HG03469 (cell line): ENCODE measurements around the gene STAU1.
"Not testable (repeated sequence)": the region's sequence is repeated elsewhere in the genome, so short reads cannot be mapped to it uniquely, and the experiment has no call there.

Experiments
- ATAC-seq: cut with Tn5 transposase; IDR thresholded peaks from one replicate; pipeline ENCODE4 v1.9.1; 2021; ENCODE audit warnings: mild to moderate bottlenecking, moderate library complexity, moderate number of reproducible peaks; ENCODE audit not compliant: unreplicated experiment

STAU1 gene

DNA sequence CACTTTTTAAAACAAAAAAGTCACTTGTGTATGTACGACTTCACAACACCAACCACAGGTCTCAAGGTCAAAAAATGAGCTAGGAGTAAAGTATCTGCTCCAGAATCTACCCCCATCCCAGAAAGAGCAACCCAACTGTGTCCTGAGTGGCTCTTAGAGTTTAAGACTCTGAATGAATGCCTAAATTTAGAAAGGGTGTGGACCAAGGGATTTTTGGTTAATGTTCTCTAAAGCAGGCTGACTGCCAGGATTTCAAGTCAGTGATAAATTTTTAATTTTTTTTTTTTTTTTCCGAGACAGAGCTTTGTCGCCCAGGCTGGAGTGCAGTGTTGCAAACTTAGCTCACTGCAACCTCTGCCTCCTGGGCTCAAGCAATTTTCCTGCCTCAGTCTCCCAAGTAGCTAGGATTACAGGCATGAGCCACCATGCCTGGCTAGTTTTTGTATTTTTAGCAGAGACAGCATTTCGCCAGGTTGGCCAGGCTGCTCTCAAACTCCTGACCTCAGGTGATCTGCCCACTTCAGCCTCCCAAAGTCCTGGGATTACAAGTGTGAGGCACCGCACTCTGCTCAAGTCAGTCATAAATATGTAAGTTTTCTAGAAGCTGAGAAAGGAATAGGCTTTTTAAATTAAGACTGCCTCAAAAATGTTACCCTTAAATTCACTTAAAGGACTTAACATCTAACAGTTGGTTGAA, 20.2 kb downstream of the STAU1 start:
- ATAC-seq = no peak

DNA sequence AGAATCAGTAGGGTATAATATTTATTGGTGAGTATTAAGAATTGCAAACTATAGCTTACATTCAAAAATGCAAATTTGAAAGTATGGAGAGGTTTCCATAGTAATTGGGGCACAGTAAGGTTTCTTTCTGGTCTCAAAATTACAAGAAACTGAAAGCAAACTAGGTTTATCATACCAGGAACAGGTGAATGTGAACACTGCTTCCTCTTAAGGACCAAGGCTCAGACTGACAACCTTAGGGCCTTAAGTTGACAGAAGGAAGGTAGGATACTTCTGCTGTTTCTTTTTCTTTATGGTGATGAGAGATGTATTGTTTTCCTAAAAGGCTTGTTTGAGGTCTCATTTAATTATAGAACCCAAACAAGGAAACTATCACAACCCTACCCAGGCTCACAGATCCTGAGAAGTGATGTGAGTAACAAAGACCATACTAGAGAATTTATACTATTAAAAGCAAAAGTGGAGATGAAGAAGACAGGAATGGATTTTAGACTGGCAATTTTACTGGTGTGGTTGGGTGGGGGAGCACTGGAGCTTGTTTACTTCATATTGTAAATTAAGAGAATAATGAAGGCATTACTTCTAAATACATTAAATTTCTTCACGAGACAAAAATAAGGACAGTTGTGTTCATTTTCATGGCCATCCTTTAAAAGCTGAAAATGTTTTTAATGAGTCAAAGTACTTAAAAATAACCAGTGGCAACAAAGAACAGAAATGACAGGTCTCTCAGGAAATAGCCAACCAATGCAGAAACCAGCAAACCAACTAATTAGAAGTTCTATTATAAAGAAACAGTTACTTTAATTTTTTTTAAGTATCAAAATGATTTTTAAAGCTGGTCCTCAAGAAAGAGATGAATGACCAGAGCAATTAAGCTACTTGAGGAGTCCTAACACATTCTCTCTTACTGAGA, 21.3 kb downstream of the STAU1 start:
- no peak for ATAC-seq

DNA sequence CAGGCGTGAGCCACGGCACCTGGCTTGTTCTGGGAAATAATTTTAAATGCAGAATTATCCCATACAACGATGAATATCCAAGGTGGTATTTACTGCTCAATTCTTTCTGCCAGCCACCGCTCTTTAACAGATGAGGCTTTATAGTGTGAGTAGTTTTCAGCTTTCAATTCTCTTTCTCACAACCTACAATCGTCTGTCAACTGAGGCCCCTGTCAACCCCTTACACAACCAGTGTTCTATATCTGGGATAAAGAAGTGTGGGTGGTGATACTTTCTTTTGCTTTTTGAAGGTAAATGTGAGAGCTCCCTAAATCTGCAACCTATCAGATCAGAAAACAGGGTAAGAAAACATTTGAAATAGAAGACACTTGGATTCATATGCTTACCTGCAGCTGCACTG, 22.5 kb downstream of the STAU1 start:
- no peak for ATAC-seq

DNA sequence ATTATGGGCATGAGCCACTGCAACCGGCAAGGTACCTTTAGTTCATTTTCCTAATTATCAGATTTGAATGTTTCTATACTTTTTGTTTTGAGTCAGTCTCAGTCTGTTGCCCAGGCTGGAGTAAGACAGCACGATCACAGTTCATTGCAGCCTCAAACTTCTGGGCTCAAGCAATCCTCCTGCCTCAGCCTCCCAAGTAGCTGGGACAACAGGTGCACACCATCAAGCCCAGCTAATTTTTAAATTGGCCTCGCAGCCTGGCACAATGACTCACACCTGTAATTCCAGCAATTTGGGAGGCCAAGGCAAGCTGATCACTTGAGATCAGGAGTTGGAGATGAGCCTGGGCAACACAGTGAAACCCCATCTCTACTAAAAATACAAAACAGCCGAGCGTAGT, 24.4 kb downstream of the STAU1 start:
- no peak for ATAC-seq

DNA sequence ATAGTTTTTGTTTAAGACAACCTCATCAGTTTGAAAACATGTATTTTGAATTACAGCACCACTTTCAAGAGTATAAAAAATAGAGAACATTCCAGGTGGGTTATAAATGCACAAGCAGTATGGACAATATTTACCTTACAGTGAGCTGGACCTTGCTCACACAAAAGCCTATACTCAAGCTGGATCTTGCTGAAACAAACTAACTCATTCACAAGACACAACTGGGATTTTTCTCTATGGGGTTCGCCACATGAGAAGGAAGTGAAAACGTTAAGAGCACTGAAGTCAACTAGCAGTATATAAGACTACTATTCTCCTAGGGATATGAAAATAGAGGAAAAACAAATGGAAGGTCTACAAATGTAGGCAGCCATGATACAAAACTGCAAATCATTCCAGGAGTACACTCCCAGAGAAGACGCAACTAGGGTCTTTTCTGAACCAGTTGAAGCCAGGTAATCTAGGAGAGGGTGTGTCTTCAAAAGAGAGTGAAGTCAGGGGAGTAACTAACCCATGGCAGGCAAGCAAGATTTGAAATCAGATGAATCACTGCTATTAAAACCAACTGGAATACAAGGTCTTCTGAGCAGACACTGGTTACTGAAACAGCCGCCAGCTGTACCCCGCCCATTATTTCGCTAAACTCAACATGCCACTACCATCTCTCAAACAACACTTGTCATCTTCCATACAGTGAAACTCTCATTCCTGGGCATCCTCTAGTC, 26.5 kb downstream of the STAU1 start:
- ATAC-seq = no peak

DNA sequence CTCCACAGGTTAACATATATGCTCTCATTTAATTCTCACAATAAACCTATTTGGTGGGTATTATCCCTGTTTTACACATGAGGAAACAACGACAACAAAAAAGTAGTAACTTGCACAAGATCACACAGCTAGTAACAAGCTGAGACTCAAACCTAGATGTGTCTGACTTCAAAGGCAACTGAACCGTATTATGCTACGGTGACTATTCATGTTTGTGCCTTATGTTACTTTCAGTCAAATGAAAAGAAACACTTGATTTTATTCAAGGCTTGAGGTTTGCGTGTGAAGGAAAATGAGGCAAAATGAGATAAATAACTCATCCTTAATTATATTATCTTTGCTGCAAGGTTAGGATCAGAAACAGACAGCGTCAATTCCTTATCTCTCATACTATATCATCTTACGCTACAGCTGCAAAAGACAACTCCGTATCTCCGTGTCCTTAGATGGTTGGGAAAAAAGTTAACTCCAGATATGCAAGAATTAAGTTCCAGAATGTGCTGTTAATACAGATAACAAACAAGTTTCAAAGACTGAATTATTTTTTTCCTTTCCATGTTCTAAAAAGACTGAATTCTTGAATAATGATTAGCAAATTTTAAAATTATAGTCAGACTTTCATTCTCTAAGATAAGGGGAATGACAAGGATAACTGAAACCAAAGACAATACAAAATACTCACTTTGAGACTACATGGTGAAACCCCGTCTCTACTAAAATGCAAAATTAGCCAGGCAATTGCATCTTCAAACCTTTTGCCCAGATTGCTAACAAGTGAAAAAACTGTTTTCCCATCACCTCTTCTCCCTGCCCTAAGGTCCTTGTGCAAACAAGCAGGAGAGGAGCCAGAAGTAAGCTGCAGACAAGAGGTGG, 27.8 kb downstream of the STAU1 start:
- no peak for ATAC-seq

DNA sequence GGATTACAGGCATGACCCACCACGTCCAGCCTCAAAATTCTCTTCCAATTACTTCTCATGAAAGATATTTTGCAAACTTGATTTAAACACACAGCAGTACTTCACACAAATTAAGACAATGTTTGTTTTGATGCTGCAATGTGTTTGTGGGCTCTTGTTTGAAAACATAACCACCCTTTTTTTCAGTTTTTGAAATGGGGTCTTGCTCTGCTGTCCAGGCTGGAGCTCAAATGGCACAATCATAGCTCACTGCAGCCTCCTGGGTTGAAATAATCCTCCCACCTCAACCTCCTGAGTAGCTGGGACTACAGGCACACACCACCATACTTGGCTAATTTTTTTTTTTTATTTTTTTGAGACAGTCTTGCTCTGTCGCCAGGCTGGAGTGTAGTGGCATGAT, 31.0 kb downstream of the STAU1 start:
- ATAC-seq = no peak

DNA sequence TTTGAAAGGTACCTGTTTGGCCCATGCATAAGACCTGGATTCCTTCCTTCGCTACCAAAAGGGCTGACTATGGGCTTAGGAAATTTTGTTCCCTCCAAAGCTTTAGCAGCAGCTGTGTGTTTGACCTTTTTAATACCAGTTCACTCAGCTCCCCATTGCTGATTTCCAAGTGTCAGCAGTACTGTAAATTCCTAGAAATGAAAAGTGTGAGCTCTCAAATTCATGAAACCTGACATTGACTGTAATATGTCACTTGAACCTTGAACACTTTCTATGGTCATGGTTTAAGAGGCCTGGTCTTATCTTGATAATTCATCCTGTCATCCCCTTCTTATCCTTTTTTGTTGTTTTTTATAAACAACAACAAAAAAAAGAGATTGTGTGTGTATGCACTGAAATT, 31.7 kb downstream of the STAU1 start:
- no peak for ATAC-seq

DNA sequence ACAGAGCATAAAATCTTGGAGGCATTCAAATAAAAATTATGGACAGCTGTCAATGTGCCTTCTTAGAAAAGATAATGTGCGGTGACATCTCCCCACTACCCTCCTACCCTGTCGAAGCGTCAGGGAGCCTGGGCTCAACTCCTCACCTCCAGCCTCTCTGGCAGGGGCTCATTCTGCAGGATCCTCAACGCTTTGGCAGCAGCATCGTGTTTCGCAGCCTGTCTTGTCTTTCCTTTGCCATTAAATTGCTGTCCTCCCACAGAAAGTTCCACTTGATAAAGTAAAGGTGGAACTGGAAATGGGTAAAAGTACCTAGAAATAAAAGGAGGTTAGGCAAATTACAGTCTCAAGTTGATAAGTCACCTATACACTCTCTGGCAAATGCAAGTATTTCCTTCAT, 36.7 kb downstream of the STAU1 start:
- no peak for ATAC-seq

DNA sequence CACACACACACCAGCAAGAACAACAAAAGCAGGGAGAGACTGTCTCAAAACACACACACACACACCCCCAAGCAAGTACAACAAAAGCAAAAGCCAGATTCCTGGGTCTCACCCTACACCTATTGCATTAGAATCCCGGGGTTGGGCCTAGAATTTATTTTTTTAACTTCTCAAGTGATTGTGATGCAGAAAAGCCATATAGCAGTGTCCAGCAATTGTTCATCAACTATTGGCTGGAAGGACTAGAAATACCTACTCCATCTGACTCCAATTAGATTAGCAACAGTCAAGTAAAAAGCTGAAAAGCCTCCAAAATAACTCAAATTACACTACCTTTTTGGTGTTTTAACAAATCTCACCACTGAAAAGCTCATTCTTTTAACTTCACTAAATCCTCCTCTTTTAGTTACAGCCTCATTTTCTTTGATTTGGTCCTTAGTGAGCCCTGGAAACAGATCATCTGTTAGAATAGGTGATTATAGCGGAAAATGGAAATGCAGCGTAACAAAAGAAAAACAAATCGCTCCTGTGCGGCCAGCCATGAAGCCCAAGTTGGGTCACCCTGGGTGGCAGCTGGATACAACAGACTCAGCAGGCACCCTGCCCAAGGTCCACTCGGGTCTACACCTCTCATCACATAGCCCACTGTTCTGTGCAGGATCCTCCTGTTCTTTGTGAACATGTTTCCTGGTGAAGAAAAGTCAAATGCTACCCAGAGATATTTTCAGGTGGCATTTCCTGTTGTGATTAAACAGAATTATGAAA, 38.7 kb downstream of the STAU1 start:
- ATAC-seq = no peak

DNA sequence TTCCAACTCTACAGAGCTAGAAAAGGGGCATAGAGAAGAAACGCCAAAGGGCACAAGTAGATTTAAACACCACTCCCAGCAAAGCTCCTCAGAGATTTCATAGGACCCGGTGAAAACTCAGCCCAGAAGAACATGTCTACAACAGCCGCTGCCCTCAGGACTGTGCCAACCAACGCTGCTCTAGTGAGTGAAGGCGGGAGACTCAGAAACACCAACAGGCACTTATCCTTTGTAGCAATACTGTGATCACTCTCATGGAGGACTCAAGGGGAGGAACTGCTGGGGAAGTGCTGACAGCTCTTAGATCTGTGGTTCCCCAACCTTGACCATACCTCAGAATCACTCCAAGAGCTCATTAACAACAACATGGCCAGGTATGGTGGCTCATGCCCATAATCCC, 39.5 kb downstream of the STAU1 start:
- no peak for ATAC-seq

DNA sequence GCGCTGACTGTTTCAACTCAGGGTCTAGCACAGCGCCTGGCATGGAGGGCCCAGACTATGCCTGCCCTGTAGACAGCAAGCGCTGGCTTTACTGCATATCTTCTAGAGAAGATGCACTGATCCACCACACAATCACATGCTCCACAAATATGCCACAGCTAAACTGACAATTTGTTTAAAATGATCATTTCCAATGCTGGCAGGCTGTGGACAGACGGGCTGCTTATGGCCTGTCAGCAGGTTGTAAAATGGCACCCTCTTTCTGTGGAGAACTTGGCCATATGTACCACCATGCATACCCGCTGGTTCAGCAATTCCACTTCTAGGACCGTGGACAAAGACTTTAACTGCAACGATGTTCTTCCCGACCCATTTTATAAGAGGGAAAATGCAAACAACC, 40.8 kb downstream of the STAU1 start:
- ATAC-seq = no peak

DNA sequence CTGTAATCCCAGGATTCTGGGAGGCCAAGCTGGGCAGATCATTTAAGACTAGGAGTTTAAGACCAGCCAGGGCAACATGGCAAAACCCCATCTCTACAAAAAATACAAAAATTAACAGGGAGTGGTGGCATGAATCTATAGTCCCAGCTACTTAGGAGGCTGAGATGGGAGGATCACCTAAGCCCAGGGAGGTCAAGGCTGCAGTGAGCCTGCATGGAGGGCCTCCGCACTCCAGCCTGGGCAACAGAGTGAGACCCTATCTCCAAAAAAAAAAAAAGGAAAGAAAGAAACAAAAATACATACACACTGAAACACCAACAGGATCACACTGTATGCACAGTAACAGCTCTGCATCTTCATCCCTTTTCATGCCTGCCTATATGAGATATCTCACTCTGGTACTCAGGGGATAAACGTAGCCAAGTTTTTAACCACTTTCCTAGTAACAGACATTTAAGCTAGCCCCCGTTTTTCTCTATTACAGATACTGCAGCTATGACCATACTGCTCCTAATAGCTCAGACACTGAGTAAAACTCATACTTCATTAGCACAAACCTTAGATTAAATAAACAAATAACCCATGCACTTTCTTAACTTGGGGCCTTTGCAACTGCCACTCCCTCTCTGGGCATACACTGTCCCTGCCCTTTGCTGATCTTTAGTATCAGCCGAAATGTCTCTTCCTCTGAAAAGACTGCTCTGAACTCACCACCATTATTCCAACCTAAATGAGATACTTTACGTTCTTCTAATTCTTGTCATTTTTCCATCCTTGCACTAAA, 41.5 kb downstream of the STAU1 start:
- no peak for ATAC-seq

DNA sequence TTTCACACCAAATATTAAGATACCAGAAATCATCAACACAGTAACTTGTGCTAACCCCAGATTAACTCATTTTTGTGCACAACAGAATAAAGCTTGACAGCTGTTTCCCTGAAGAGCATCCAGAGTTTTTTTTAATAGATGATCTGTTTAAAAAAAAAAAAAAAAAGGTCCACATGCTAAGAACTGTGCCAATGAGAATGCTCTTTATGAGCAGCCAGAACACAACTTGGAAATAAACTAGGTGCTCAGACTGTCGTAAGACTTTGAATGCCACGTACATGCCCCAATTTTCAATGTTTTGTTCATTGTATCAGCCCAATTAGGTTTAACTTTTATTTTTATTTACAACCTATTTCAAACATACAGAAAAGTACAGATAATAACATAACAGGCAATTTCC, 47.3 kb downstream of the STAU1 start:
- no peak for ATAC-seq

DNA sequence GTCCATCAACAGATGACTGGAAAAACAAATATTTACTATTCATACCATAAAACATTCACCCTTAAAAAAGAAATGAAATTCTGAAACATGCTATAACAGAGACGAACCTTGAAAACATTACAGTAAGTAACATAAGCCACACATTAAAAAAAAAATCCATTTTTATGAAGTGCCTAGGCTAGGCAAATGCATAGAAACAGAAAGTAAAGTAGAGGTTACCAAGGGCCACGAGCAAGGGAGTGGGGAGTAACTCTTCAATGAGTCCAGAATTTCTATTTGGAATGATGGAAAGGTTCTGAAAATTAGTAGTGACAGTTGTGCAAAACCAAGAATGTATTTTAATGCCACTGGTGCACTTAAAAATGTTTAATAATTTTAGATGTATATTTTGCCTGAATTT, 47.7 kb downstream of the STAU1 start:
- no peak for ATAC-seq

DNA sequence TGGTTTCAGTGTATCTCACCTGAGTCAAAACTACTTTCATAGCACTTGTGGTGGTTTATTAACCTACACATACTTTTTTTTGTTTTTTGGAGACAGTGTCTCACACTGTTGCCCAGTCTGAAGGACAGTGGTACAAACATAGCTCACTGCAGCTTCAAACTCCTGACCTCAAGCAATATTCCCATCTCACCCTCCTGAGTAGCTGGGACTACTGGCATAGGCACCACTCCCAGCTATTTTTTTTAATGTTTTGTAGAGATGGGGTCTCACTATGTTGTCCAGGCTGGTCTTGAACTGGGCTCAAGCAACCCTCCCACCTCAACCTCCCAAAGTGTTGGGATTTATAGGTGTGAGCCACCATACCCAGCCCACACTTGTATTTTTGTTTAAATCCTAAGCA, 49.7 kb downstream of the STAU1 start:
- ATAC-seq = no peak

DNA sequence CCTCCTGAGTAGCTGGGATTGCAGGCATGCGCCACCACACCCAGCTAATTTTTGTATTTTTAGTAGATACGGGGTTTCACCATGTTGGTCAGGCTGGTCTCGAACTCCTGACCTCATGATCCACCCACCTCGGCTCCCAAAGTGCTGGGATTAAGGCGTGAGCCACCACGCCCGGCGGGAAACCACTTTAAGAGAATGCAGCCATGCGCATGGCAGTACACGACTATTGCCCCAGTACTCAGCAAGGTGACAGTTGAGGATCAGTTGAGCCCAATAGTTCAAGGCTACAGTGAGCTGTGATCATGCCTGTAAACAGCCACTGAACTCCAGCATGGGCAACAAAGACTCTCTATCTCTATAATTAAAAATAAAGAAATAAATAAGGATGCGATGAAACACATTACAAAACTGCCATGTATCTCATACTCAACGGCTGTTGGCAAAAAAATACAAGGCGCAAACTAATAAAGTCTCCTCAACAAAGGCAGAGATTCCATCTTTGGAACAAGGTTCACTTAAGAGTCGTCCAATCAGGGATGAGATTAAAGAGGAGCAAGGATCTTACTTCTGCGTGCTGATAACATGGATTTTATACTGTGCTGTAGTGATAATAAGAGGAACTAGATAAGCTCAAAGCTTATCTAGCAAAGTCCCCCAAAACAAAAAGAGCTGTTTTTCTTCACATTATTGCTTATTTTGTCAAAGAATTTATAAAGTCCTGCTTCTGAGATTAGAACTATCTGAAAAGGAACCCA, 51.1 kb downstream of the STAU1 start:
- no peak for ATAC-seq

DNA sequence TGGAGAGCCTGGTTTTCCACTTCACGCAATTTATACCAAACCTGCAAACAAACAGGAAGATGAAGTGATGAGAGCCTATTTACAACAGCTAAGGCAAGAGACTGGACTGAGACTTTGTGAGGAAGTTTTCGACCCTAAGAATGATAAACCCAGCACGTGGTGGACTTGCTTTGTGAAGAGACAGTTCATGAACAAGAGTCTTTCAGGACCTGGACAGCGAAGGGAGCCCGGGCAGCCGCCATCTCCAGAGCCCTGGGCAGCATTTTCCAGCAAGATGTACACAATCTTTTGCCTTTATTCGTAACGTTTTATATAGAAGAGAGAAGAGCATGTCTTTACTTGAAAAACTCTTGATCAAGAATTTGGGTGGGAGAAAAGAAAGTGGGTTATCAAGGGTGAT, 53.3 kb downstream of the STAU1 start:
- ATAC-seq = not testable (repeated sequence)

DNA sequence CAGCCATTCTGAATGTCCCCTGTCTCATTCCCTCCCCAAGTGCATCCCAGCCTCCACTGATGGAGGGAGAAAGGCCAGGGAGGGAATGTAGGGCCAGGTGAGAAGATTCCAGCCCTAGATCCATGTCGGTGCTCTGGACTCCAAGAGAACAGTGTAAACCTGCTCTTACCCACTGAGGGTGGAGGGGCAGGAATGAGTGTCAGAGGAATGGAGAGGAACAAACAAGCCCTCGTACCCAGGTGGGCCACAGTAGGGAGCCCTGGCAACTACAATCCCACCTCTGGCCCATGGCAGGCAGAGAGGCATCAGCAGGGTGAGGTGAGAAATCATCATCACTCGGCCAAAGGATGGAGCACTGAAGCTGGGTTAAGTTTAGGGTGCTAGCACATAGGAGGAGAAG, 54.6 kb downstream of the STAU1 start:
- no peak for ATAC-seq
